BE2C (cell line): Measurements from ENCODE around the gene ADCY10. TPM values are rescaled to one million over a fixed set of nuclear protein-coding genes. Genes with fewer than 3 reads are reported as not detected.

Source experiments
- DNase-seq: peaks from one replicate; pipeline ENCODE4 v3.0.0-alpha.2; 2020
- H3K27me3 ChIP-seq: fragments of 250-450 bp; sonication (Bioruptor Pico); 2 replicates; pipeline ENCODE4 v1.5.1; 2020; ENCODE audit warnings: mild to moderate bottlenecking
- H3K36me3 ChIP-seq: fragments of 250-450 bp; sonication (Bioruptor Pico); 2 replicates; pipeline ENCODE4 v1.5.1; 2020; ENCODE audit warnings: mild to moderate bottlenecking
- H3K4me1 ChIP-seq: fragments of 250-450 bp; sonication (Bioruptor Pico); 2 replicates; pipeline ENCODE4 v1.5.1; 2020
- H3K4me3 ChIP-seq: 2 replicates; pipeline ENCODE4 v1.5.1; 2011; ENCODE audit warnings: low read depth, low read length
- H3K9me3 ChIP-seq: fragments of 250-450 bp; sonication (Bioruptor Pico); 2 replicates; pipeline ENCODE4 v1.5.1; 2020
- polyA plus RNA-seq: library from polyadenylated mRNA; unstranded; fragments of >200 nt; gene quantifications from one replicate; pipeline ENCODE4 v1.2.1, GENCODE V29; 2012; ENCODE audit warnings: low read depth, missing spikeins; ENCODE audit not compliant: insufficient read length, insufficient read depth
- TF ChIP-seq, protein P1 (sequence below): IDR thresholded peaks from 2 replicates; pipeline ENCODE4 v1.5.1; 2012; ENCODE audit warnings: mild to moderate bottlenecking, low read depth, low read length

Gene ADCY10, protein sequence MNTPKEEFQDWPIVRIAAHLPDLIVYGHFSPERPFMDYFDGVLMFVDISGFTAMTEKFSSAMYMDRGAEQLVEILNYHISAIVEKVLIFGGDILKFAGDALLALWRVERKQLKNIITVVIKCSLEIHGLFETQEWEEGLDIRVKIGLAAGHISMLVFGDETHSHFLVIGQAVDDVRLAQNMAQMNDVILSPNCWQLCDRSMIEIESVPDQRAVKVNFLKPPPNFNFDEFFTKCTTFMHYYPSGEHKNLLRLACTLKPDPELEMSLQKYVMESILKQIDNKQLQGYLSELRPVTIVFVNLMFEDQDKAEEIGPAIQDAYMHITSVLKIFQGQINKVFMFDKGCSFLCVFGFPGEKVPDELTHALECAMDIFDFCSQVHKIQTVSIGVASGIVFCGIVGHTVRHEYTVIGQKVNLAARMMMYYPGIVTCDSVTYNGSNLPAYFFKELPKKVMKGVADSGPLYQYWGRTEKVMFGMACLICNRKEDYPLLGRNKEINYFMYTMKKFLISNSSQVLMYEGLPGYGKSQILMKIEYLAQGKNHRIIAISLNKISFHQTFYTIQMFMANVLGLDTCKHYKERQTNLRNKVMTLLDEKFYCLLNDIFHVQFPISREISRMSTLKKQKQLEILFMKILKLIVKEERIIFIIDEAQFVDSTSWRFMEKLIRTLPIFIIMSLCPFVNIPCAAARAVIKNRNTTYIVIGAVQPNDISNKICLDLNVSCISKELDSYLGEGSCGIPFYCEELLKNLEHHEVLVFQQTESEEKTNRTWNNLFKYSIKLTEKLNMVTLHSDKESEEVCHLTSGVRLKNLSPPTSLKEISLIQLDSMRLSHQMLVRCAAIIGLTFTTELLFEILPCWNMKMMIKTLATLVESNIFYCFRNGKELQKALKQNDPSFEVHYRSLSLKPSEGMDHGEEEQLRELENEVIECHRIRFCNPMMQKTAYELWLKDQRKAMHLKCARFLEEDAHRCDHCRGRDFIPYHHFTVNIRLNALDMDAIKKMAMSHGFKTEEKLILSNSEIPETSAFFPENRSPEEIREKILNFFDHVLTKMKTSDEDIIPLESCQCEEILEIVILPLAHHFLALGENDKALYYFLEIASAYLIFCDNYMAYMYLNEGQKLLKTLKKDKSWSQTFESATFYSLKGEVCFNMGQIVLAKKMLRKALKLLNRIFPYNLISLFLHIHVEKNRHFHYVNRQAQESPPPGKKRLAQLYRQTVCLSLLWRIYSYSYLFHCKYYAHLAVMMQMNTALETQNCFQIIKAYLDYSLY (N-terminal part only)
- 0.48 TPM for polyA plus RNA-seq

GRCh38 chr1:167913895-167914496, at the start of gene ADCY10:
ADCY10 (minus strand) TSS chr1:167914134; CDS start chr1:167905140, 8,994 bp downstream.
- no peaks in the 10 kb centered on the region for H3K27me3 ChIP-seq
- TF ChIP-seq, protein P1, sequence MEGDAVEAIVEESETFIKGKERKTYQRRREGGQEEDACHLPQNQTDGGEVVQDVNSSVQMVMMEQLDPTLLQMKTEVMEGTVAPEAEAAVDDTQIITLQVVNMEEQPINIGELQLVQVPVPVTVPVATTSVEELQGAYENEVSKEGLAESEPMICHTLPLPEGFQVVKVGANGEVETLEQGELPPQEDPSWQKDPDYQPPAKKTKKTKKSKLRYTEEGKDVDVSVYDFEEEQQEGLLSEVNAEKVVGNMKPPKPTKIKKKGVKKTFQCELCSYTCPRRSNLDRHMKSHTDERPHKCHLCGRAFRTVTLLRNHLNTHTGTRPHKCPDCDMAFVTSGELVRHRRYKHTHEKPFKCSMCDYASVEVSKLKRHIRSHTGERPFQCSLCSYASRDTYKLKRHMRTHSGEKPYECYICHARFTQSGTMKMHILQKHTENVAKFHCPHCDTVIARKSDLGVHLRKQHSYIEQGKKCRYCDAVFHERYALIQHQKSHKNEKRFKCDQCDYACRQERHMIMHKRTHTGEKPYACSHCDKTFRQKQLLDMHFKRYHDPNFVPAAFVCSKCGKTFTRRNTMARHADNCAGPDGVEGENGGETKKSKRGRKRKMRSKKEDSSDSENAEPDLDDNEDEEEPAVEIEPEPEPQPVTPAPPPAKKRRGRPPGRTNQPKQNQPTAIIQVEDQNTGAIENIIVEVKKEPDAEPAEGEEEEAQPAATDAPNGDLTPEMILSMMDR: no peak
- peaks cover 3% of the 10 kb centered on the region; the same call in 1 of the 2 replicates for H3K4me1 ChIP-seq
- no peak within 1 kb of the TSS for H3K4me3 ChIP-seq
- no peak for DNase-seq
- no peaks in the 10 kb centered on the region; the same call in none of the 2 replicates for H3K36me3 ChIP-seq
- no peaks in the 10 kb centered on the region for H3K9me3 ChIP-seq

DNA sequence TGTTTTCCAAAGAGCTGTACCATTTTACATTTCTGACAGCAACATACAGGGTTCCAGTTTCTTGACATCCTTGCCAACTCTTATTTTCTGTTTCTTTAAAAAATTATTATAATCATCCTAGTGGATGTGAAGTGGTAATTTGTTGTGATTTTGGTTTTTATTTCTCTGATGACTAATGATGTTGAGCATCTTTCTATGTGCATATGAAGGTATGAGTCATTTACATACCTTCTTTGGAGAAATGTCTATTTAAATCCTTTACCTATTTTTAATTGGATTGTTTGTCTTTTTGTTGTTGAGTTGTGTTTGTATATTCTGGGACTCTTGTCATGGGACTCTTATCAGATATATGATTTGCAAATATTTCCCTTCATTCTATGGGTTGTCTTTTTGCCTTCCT, 43.8 kb upstream of the ADCY10 start:
- TF ChIP-seq, protein P1: no peak
- no peaks in the 10 kb centered on the region for H3K27me3 ChIP-seq
- H3K9me3 ChIP-seq: no peaks in the 10 kb centered on the region
- DNase-seq: no peak
- peaks cover 6% of the 10 kb centered on the region; the same call in 1 of the 2 replicates for H3K36me3 ChIP-seq
- no peak overlapping the region for H3K4me3 ChIP-seq
- no peaks in the 10 kb centered on the region; the same call in 1 of the 2 replicates for H3K4me1 ChIP-seq

- H3K27me3 ChIP-seq: no peaks in the 10 kb centered on the region
- TF ChIP-seq, protein P1: no peak
- H3K4me3 ChIP-seq: no peak overlapping the region
- peaks cover 9% of the 10 kb centered on the region for H3K36me3 ChIP-seq
- H3K4me1 ChIP-seq: no peaks in the 10 kb centered on the region; the same call in 1 of the 2 replicates
- no peak for DNase-seq
- H3K9me3 ChIP-seq: no peaks in the 10 kb centered on the region
Measured at GRCh38 chr1:167955915-167956314, 42.0 kb upstream of the ADCY10 start.

DNA sequence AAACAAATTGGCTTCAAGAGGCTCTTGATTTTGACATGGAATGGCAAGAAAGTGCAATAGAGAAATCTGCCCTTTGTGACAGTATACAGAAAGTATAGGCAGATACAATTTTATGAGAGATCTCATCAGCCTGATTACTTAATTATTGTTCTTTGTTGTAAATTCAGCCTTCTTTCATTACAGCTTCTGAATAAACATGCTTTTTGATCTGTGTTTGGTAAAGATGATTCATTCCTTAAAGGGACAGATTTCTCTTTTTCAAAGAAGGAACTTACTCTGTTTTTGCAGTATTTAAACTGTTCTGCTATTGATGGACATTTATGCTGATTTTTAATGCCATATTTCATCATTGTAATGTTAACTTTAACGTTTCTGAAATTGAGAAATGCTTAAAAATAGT, 36.6 kb upstream of the ADCY10 start:
- Histone ChIP-seq H3K27me3 (no peaks in the 10 kb centered on the region), H3K4me3 (no peak overlapping the region), H3K9me3 (no peaks in the 10 kb centered on the region), H3K36me3 (peaks cover 9% of the 10 kb centered on the region), H3K4me1 (no peaks in the 10 kb centered on the region)
- no peak for DNase-seq
- TF ChIP-seq, protein P1: no peak

DNA sequence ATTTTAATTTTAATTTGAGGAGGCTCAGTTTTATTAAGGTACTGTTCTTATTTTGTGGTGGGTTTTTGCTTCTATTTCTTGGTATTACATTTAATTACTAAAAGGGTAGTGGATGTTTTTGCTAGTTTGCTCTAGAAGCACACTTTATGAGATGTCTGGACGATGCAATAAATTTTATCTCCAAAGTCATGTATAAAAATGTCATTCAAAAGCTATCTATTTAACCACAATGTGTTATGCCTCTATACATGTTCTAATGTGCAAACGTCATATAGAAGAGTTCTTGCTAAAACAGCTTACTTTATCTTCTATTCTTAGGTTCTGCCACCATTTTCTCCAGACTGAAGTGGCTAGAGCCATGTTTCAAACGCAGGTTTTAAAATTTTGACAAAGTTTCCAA, 35.9 kb upstream of the ADCY10 start:
- H3K9me3 ChIP-seq: no peaks in the 10 kb centered on the region
- peaks cover 9% of the 10 kb centered on the region for H3K36me3 ChIP-seq
- H3K27me3 ChIP-seq: no peaks in the 10 kb centered on the region
- DNase-seq: no peak
- no peak overlapping the region for H3K4me3 ChIP-seq
- TF ChIP-seq, protein P1: no peak
- H3K4me1 ChIP-seq: no peaks in the 10 kb centered on the region
